GM15510 (cell line): Measurements from ENCODE around the gene GPRIN1.
A peak's percentile ranks its signal among the peaks of the same experiment; 100 is the strongest.

ENCODE experiments used
- POLR2A ChIP-seq: IDR thresholded peaks from 3 replicates; pipeline ENCODE4 v1.6.1; 2011; ENCODE audit warnings: borderline replicate concordance; ENCODE audit not compliant: insufficient read length; ENCODE audit errors: extremely low read depth

The GPRIN1 gene

GRCh38 chr5:176647030-176647842 lies 37.3 kb upstream of the GPRIN1 start, which contains the start of gene TSPAN17:
Gene TSPAN17 (plus strand): TSS chr5:176647484. CDS start chr5:176647616, 132 bp downstream.
- peak; percentile 91 for TF ChIP-seq POLR2A

GRCh38 chr5:176646707-176647029 lies 36.7 kb upstream of the GPRIN1 start:
- no peak for TF ChIP-seq POLR2A

- no peak for TF ChIP-seq POLR2A
Observed at GRCh38 chr5:176646049-176646706, 36.2 kb upstream of the GPRIN1 start.

GRCh38 chr5:176644878-176645670 lies 35.1 kb upstream of the GPRIN1 start:
- no peak for TF ChIP-seq POLR2A

- TF ChIP-seq POLR2A = no peak
Observed at GRCh38 chr5:176644294-176644693, 34.3 kb upstream of the GPRIN1 start.

GRCh38 chr5:176643491-176644219 lies 33.7 kb upstream of the GPRIN1 start:
- no peak for TF ChIP-seq POLR2A

GRCh38 chr5:176642675-176643490 lies 32.9 kb upstream of the GPRIN1 start:
- no peak for TF ChIP-seq POLR2A

GRCh38 chr5:176640616-176641015 lies 30.7 kb upstream of the GPRIN1 start:
- TF ChIP-seq POLR2A = no peak

GRCh38 chr5:176639981-176640380 lies 30.0 kb upstream of the GPRIN1 start:
- no peak for TF ChIP-seq POLR2A

GRCh38 chr5:176639208-176639607 lies 29.3 kb upstream of the GPRIN1 start:
- TF ChIP-seq POLR2A = no peak

GRCh38 chr5:176638437-176638836 lies 28.5 kb upstream of the GPRIN1 start:
- no peak for TF ChIP-seq POLR2A

- no peak for TF ChIP-seq POLR2A
Observed at GRCh38 chr5:176637556-176637955, 27.6 kb upstream of the GPRIN1 start.

GRCh38 chr5:176636426-176636825 lies 26.5 kb upstream of the GPRIN1 start:
- TF ChIP-seq POLR2A = no peak

- no peak for TF ChIP-seq POLR2A
Observed at GRCh38 chr5:176633598-176633997, 23.6 kb upstream of the GPRIN1 start.
